NCI-H1105 (cell line): ENCODE results near the gene APBA1.
"Not testable (repeated sequence)": the region's sequence is repeated elsewhere in the genome, so short reads cannot be mapped to it uniquely, and the experiment has no call there.

Experiments used
- DNase-seq: peaks from one replicate; lab custom pipeline; 2025; lab: John Stamatoyannopoulos, UW

The APBA1 gene

DNA sequence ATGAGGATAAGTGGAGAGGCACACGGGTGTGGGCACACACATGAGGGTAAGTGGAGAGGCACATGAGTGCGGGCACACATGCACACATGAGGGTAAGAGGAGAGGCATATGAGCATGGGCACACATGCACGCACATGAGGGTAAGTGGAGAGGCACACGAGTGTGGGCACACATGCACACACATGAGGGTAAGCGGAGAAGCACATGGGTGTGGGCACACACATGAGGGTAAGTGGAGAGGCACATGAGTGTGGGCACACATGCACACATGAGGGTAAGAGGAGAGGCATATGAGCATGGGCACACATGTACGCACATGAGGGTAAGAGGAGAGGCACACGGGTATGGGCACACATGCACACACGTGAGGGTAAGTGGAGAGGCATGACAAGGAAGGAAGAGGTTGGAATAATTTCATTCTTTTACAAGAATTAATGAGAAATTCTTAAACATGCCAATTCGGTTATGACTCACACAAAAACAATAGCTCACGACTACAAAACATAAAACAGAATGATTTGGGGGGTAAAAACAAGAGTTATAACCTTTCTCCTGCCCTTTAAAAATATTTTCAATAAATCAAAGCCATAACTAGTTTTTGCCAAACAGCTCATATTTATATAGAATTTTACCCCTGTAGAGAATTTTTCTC, 67.5 kb downstream of the APBA1 start:
- DNase-seq: no peak

DNA sequence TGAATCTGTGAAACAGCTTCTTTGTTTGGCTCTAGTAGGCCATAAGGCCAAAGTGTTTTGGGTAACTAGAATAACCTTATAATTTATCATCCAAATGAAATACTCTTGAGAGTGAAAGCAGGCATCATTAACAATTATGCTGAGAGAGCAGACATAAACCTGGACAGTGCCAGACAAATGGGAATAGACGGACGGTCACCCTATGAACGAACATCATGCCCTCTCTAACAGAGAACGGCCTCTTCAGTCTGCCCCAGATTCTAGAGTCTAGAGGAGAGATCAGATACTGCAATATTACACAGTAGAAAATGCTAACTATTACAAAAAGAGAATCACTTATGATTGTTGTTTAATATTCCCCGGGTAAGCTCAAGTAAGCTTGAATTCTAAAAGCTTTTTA, 68.5 kb downstream of the APBA1 start:
- DNase-seq: no peak

DNA sequence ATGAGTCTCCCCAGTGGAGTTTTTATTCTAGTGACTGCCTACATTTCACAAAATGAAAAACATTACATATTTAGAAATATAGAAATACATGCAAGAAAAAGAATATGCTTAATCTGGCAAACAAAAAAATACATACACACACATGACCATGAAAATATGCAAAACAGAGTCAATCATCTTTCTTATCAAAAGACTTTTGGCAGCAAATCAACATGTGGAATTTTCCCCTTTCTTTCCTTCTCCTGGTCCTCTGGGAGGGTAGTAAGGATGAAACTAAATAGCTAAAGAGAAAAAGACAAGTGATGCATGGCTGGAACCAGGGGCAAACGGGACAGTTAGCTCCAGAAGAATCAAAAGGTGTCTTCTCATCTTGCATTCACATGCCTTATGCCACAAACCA, 69.4 kb downstream of the APBA1 start:
- DNase-seq: no peak

DNA sequence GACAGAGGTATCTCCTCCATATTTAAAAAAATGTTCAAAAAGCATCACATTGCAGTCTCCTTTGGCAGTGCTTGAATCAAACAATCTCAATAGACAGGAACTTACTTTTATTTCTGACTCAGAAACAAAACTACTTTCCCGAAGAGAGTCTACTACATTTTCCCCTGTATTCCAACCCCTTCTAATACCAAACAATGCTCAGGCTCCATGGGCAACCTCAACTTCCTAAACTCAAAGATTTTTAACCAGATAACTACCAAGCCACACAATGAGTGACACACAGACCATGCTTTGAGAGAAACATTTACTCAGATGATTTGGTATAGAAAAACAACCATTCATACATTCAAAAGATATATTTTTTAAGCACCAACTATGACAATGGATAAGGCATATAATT, 70.5 kb downstream of the APBA1 start:
- no peak for DNase-seq

DNA sequence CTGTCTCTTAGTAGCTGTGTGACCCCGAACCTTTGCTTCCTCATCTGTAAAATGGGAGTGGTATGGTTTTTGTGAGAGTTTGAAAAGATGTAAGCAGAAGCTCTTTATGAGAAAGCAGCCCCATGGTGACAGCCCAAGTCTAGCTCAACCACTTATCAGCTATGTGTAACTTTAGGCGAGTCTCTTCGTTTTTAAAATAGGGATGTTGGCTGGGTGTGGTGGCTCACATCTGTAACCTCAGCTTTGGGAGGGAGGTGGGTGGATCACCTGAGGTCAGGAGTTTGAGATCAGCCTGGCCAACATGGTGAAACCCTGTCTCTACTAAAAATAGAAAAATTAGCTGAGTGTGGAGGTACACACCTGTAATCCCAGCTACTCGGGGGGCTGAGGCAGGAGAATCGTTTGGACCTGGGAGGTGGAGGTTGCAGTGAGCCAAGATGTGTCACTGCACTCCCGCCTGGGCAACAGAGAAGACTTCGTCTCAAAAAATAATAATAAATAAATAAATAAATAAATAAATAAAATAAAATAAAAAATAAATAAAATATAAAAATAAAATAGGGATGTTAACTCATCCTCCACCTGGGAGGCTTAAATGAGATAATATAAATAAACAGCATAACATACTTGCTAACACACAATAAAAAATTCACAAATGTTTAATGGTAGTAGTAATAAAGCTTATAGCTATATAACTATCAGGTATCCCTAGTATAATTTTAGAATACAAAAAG, 71.7 kb downstream of the APBA1 start:
- no peak for DNase-seq

DNA sequence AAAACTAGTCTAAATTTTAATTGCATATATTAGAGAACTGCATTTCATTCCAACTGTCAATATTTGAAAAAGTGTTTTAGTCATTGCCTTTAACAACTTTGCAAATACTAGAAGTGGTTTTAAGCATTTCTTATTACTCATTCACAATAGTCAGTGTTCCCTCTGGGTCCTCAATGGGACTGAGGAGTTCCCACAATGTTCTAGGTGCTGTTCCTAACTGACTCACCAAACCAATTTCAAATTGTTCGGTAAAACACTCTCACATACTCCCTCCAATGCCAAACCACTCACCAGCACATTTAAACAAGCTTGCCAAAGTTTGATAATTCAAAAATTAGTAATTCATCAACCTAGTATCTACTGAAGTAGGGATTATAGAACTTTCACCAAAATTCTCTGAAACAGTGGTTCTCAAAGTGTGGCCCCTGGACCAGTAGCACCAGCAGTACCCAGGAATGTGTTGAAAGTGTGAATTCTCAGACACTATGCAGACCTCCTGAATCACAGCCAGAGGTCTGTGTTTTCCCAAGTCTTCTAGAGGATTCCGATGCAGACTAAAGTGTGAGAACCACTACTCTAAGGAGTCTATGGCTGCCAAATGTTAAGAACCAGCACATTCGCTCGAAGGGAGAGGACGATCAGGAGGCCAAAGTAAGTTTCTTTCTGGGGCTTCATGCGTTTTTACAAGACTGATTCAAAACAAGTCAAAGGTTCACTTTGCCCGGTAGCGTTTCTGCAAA, 72.8 kb downstream of the APBA1 start:
- DNase-seq: no peak

DNA sequence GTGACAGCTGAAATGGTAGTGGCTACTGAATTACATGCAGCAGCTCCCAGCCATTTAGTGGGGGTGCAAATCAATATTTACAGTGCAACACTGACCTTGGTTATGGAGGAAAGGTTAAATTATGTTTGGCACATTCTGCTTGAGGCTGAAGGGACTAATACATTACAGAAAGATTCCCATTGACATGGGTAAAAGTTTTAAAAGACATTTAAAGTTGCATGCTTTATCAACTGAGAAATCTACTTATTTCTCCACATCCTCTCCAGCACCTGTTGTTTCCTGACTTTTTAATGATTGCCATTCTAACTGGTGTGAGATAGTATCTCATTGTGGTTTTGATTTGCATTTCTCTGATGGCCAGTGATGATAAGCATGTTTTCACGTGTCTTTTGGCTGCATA, 75.3 kb downstream of the APBA1 start:
- DNase-seq: not testable (repeated sequence)

DNA sequence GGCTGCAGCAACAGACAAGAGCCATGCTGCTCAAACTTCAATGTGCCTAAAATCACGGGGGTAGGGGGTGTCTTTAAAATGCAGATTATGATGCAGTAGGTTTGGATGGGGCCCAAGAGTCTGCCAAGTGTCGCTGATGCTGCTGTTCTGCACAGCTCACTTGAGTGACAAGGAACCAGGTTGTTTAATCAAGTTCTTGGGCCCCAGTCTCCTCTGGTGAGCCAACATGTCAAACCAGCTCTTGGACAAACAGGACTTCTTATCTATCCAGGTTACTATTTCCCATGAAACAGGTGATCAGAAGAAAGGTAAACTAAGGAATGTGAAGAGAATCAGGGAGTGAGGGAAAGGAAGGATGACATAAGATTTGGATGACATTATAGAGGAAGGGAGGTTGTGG, 78.0 kb downstream of the APBA1 start:
- DNase-seq: no peak

DNA sequence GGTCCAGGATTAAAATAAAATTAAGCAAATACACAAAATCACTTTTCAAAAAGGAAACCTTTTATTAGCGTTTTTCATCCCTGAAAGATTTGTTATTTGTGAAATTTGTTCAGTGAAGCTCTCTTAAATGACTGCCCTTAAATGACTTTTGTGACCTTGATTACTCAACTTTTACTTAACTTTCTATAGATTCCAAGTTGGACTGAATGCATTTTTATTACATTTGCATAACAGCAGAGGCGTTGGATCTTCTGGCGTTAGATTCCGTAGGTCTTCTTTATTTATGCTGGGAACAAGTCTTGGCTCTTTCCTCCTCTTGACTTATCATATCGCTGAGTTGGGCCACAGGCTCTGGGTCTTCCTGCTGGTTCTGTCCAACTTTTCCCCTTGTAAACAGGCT, 78.4 kb downstream of the APBA1 start:
- no peak for DNase-seq

DNA sequence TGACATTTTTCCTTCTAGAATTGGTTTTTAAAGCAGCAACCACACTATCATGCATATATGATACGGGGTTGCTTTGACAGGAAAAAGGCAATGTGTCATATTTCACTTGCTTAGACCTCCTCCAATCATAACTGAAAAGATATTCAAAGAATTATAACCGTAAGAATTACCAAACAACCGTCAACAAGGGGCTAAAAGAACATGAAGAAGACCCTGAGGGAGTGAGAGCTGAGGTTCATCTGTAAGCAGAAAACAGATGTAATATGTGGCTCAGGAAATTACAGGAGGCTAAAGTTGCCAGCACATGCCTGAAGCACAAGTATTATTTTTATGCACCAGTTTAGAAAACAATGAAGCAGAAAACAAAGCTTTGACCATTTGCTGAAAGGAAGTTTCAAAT, 78.9 kb downstream of the APBA1 start:
- no peak for DNase-seq

DNA sequence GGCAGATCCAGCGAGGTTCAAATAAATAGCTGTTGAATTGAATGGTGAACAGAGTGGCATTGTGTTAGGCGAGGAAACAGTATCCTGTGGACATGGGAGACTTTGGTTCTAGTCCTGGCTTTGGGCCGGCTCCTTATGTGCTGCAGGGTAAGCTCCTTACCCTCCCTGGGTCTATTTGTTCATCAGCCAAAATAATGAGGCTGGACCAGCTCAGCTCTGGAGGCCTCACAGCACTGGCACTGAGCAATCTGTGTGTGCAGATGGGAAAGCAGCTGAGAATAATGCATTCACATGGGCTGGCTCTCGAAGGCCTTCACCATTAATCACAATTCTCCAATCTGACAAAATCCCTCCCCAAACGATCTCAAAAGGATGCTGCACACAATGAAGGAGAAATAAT, 81.9 kb downstream of the APBA1 start:
- no peak for DNase-seq

DNA sequence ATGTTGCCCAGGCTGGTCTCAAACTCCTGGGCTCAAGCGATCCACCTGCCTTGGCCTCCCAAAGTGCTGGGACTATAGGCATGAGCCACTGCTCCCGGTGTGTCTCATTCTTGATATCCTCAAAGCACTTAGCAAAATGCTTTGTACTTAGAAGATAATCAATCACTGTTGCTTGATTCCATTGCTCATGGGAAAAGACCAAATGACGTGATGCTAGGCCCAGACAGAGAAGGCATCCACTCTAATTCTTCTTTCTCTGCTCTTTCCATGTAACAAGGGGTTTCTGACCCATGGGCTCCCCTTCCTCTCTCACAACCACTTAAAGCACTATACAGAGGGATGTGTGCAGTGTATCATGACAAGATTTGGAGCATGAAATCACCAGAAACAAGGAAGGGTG, 83.0 kb downstream of the APBA1 start:
- no peak for DNase-seq

DNA sequence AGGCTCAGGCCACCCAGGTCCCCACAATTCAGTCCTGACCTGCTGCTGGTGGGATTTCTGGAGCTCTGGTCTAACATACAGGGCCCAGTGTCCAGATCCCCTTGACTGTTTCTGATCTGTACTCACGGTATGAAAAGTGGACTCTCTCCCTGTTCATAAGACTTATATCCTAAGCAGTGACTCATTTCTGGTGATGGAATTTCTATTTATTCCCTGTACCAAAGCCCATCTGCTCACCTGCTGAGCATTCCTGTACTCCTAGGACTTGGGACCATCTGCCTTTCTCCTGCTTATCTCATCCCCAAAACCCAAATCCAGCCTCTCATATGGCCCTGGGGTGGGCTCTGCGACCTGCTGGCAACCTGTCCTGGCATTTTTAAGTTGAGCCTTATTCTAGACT, 86.6 kb downstream of the APBA1 start:
- no peak for DNase-seq

DNA sequence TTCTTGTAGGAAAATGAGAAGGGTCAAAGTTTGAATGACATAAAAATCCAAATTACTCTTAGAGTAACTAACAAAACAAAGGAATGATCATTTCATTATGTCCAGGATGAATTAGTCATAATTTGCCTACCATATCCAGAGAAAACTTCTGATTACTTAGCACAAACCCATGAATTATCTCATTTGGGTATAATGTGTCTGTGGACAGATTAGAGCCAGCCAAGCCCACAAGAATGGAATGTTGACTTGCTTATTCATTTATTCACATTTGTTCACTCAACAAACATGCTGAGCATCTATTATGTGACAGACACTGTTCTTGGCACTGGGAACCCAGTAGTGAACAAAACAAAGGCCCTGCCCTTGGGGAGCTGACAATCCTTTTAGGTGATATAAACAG, 87.4 kb downstream of the APBA1 start:
- no peak for DNase-seq

DNA sequence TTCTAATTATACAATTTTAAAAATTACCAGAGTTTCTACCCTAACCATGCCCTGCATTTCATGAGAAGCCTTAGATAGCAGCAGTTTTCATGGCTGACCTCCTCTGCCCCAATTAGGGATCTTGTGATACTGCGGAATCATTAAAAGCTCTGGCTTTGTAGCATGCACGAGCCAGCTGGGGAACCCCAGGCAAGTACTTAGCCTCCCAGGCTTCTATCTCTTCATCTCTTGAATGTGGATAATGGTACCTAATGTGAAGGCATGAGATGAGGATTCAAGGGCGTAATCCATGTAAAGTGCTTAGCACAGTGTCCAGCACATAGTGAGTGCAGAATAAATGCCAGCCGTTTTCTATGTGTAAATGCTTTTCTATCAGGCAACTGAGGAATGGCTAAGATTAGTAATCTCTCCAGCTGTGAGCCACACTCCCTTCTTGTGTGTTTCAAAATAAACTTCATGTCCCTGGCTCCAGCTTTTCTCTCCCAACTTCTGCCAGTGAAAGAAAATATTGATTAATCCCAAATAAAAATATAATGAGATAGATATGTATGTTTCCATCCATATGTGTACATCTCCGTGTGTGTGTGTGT, 88.4 kb downstream of the APBA1 start:
- DNase-seq: no peak

DNA sequence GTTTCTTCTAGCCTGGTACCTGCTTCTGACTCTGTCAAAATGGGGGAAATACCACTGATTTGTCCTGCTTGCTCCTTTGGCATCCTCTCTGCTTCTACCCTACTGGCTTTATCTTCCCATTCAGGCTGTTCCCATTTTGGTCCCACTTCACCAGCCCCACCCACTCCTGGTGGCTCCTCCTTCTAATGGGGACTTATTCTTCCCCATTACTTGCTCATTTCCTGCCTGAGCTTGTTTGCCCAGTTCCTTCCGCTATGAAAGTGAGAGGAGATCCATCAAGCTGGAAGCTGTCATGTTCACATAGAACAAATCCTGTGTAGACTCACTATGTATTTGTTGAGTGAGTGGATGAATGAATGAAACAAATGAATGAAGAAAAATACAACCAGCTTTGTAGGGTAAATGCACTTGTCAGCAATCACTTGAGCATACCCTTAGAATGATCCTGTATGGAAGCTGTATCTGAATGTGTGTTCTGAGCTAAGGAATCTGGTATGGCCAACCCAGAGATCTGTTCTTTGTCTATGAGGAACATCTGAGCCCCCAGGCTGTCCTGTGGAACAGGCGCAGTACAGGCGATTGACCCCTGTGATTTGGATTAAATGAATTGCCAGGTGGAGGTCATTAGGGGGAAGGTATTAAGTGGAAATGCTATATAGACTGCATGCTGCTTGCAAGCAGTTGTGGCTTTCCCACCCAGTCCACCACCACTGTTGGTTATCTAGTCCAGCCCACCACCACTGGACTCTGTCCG, 89.5 kb downstream of the APBA1 start:
- DNase-seq: no peak

DNA sequence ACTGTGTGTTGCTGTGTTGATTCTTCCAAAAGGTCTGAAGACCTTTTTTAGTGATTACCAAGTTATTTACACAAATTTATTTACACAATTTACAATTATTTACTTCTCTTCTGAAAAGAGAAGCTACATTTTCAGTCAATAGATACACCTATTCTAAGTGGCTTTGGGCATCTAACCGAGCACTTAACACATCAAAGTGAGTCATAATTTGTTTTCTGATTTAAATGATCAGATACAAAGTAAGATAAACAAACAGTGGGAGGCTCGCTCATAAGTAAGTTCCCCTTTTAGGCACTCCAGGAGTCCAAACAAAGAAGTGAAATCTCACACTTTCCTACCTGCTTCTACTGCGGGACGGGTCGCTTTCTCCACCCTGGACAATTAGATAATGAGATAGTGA, 90.2 kb downstream of the APBA1 start:
- no peak for DNase-seq

DNA sequence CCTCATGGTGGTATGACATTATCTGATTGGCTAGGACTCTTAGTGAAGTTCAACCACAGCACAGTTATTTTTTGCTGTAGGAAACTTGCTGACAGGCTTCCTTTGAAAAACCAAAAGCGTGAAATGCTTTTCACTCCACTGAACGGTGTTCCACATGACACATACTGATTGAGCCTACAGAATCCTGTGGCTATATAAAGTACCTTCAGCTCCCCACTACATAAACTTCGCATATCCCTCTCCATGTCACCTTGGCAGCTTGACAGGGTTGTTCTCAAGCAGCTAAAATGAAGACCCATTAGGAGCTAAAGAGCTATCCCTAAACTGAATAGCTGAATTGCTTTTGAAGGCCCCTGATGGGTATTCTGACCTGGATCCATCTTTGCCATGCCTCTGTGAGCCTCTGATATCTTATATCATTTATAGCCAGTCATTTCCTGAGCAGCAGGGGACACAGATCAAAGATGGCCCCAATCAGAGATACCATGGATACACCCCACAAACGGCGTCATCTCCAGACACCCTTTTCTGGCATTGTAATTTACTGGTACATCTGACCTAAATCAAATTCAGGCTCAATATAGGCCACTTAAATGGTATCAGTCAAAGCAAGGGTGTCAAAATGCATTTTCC, 91.5 kb downstream of the APBA1 start:
- no peak for DNase-seq

DNA sequence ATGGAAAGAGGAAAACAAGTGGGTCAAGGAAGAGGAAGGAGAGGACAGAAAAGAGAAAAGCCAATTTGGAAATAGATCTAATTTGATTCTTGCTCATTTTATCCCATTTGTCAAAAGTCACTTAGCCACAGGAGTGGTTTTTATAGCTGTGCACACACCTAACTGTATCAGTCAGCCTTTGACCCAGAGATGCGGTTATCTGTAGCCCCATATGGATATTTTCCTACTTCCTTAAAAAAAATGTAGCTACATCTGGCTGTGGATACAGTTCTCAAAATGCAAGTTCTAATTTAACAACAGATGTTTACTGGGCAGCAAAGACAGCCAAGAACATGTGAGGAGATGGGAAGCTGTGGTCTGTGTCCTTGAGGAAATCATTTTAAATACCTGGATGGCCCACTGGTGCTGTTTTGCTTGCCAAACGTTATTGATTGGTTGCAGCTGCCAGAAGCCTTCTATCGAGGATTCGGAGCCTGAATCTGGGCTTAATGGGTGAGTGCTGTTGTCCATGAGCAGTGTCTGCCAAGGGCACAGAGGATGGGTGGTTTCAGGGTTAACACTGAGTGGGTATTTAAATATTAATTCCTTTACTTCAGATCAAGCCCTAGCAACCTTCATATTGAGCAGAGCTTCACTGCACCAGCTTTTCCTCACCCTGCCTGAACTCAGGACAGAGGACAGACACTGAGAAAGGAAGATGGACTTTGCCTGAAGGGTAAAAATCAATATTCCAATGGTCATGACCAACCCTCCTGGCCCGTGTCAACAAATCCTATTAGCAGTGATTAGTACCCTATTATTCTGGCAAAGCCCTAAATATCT, 92.2 kb downstream of the APBA1 start:
- no peak for DNase-seq

DNA sequence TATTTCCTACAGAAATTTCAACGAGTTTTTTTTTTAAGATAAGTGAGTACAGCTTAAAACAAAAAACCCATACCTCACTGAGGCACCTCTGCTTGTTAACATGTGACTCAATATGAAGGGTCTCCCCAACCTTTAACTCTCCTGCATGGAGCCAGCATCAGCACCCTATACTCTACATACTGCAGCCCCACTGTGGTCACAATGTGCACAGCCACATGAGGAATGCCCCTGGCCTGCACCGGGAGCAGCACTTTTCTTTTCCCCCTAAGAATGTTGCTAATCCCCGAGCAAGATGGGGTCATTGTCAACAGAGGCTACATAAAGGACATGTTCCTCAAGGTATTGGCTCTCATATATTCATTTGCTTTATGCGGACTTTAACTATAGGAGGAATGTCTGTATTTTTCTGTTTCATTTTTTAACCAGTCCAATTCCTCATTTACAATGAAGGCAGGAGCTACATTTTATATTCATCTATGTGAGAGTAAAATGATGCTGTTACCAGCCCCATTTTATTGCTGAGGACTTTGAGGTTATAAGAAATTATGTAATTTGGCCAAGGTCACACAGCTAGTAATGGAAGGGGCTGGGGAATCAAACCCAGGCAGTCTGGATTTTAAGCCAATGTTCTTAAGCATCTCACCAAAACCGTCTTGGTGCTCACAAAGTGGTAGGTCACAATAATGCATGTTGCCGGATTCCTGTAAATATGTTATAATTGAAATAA, 93.0 kb downstream of the APBA1 start:
- DNase-seq: no peak
